Cardiac atrium fibroblast (primary cell): ENCODE data around the gene RNF113B. TPM values are rescaled to one million over a fixed set of nuclear protein-coding genes. Genes with fewer than 3 reads are reported as not detected.

Experiments
- total RNA-seq: library from RNA; depleted of rRNA; stranded (reverse); fragments of >200 nt; gene quantifications from 2 replicates; pipeline ENCODE4 v1.2.3, GENCODE V29; 2015

Gene RNF113B
- total RNA-seq: not detected in 2 replicates

DNA sequence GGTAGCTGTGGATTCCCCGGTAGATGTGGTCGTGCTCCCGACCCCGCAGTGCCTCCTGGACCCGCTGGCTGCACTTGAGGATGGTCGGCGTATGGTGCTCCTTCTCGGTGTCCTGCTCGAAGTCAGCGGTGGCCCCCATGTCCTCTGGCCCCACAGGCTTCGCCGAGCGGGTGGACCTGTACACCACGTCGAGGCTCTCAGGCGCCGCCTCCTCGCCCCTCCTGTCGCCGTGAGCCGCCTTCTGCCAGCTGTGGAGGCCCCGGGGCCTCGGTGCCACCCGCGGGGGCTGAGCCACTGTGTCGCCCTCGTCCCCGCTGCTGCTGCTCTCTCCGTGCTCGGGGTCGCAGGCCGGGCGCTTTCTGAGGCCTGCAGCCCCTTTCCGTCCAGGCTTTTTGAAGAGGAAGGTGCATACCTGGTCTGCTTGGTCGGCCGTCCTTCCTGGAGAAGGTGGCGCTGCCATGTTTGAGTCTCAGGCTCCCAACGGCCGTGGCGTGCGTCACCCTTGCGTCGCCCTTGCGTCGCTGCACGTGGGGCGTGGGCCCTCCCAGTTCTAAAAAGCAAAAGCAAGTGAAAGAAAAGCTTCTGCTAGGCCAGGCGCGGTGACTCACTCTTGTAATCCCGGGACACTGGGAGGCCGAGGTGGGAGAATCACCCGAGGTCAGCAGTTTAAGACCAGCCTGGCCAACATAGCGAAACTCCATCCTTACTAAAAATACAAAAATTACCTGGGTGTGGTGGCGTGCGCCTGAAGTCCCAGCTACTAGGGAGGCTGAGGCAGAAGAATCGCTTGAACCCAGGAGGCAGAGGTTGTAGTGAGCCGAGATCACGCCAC is at the start of gene RNF113B:
TSS of gene RNF113B (minus strand) at position 493 of the 832 bp plus-strand sequence. CDS start at position 460, 33 bp downstream.

DNA sequence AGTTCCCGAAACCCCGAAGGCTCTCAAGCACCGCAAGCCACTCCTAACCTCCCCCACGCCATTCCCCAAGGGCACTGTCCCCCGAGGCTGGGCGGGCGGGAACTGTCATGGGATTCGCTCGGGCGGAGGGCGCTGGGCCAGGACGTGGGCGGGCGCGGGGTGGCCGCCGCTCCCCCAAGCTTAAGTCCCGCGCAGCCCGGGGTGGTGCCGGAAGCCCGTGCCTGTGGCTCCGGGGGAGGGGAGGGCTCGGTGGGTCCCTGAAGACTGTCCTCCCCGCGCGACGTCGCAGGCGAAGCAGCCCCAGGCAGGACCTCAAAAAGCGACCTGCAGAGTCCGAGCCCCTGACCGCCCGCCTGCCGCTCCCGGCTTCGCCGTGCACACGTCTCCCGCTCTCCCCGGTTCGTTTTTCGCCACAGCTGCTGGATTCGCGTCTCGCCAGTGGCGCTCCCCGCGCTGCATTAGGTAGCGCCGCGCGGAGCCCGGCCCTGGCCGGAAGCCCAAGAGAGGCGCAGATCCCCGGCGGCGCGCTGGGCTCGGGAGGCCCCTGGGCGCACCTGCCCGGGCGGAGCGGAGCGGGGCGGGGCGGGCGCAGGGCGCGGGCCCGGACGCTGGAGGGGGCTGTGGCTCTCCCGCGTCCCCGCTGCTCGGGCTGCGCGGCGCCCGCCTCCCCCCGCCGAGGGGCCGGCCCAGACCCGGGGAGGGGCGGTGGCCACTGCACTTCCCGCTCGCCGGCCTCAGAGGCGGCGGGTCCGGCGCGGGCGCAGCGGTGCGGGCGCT is 34.5 kb downstream of the RNF113B start, which contains the start of gene FARP1:
TSS of gene FARP1 (plus strand) at position 715 of the 777 bp plus-strand sequence. CDS start 70,149 bp downstream, outside the sequence.

Other genes with a start within 250 kb of the RNF113B start
- gene IPO5, start 223.6 kb downstream of the RNF113B start, total RNA-seq: 169 and 178 TPM in 2 replicates
- gene FARP1, start 34.2 kb downstream of the RNF113B start, total RNA-seq: 24.0 and 29.6 TPM in 2 replicates